ENCODE measurements around the gene BFAR.
"Not testable (repeated sequence)": the region's sequence is repeated elsewhere in the genome, so short reads cannot be mapped to it uniquely, and the experiment has no call there.

The BFAR gene

GRCh38 chr16:14701859-14702258 is 69.1 kb downstream of the BFAR start:
- not testable (repeated sequence) for H3K4me3 ChIP-seq (replicated peaks; ENCODE audit: low read depth, low read length); DNase-seq (ENCODE audit: extremely low read depth, insufficient read length); H3K36me3 ChIP-seq (ENCODE audit: control insufficient read depth, insufficient read depth, low read length); H3K27me3 ChIP-seq (replicated peaks; ENCODE audit: control insufficient read depth, insufficient read depth, low read length)

- not testable (repeated sequence) for DNase-seq (ENCODE audit: extremely low read depth, insufficient read length); H3K4me3 ChIP-seq (replicated peaks; ENCODE audit: low read depth, low read length); H3K36me3 ChIP-seq (ENCODE audit: control insufficient read depth, insufficient read depth, low read length); H3K27me3 ChIP-seq (replicated peaks; ENCODE audit: control insufficient read depth, insufficient read depth, low read length)
These were observed 69.9 kb downstream of the BFAR start for GRCh38 chr16:14702672-14703071.

- DNase-seq (ENCODE audit: extremely low read depth, insufficient read length): not testable (repeated sequence)
These were observed 70.6 kb downstream of the BFAR start, which contains the start of gene NPIPA3 for GRCh38 chr16:14703156-14704011. TSS of gene NPIPA3 (plus strand) at chr16:14703411. CDS start at chr16:14708944, 5,533 bp downstream.

More at GRCh38 chr16:14703156-14704011, 70.6 kb downstream of the BFAR start, which contains the start of gene NPIPA3:
- not testable (repeated sequence) for H3K27me3 ChIP-seq (replicated peaks; ENCODE audit: control insufficient read depth, insufficient read depth, low read length); H3K4me3 ChIP-seq (replicated peaks; ENCODE audit: low read depth, low read length); H3K36me3 ChIP-seq (ENCODE audit: control insufficient read depth, insufficient read depth, low read length)

Data from GM06990 (cell line).